Stimulated activated CD4-positive, alpha-beta T cell treated with anti-CD3 and anti-CD28 coated beads, Interleukin-2, amount 100 ng/mL, for 48 hours (primary cell): ENCODE results near the gene ANP32E.
"Not testable (repeated sequence)": the region's sequence is repeated elsewhere in the genome, so short reads cannot be mapped to it uniquely, and the experiment has no call there.

ENCODE experiments used
- DNase-seq, 2 donors: peaks; one replicate each; pipeline ENCODE4 v3.0.0-alpha.2; 2020

The ANP32E gene

GRCh38 chr1:150256554-150257341, 20.8 kb upstream of the ANP32E start:
- no peak for DNase-seq

- no peak for DNase-seq
Measured at GRCh38 chr1:150256198-150256553, 20.3 kb upstream of the ANP32E start.

GRCh38 chr1:150249936-150250335, 14.0 kb upstream of the ANP32E start:
- no peak for DNase-seq

- DNase-seq = no peak
Measured at GRCh38 chr1:150243003-150243402, 7.1 kb upstream of the ANP32E start.

- DNase-seq = no peak
Measured at GRCh38 chr1:150237746-150238145, 1.8 kb upstream of the ANP32E start.

- not testable (repeated sequence) for DNase-seq
Measured at GRCh38 chr1:150237176-150237575, 1.3 kb upstream of the ANP32E start.

GRCh38 chr1:150236614-150237100, 745 bp upstream of the ANP32E start:
- no peak for DNase-seq

- DNase-seq = peak; percentile 24 to 26
Measured at GRCh38 chr1:150235294-150235851, 539 bp downstream of the ANP32E start.

GRCh38 chr1:150234566-150235293, 1.2 kb downstream of the ANP32E start:
- DNase-seq = peak; percentile 81 to 85

- DNase-seq = no peak
Measured at GRCh38 chr1:150234309-150234565, 1.7 kb downstream of the ANP32E start.

- peak in 1 of 2 donors; percentile 37 for DNase-seq
Measured at GRCh38 chr1:150233359-150234308, 2.3 kb downstream of the ANP32E start.

- DNase-seq = not testable (repeated sequence)
Measured at GRCh38 chr1:150232921-150233320, 3.0 kb downstream of the ANP32E start.

- DNase-seq = not testable (repeated sequence)
Measured at GRCh38 chr1:150228246-150228645, 7.7 kb downstream of the ANP32E start.

GRCh38 chr1:150227228-150227627, 8.7 kb downstream of the ANP32E start:
- no peak for DNase-seq

GRCh38 chr1:150226486-150226885, 9.4 kb downstream of the ANP32E start:
- DNase-seq = no peak

- no peak for DNase-seq
Measured at GRCh38 chr1:150225546-150225945, 10.4 kb downstream of the ANP32E start.

- DNase-seq = no peak
Measured at GRCh38 chr1:150224983-150225382, 10.9 kb downstream of the ANP32E start.

GRCh38 chr1:150221552-150221951, 14.4 kb downstream of the ANP32E start:
- DNase-seq = no peak

- DNase-seq = not testable (repeated sequence)
Measured at GRCh38 chr1:150215855-150216254, 20.1 kb downstream of the ANP32E start.

- DNase-seq = not testable (repeated sequence)
Measured at GRCh38 chr1:150214099-150214756, 21.7 kb downstream of the ANP32E start.

- DNase-seq = peak; percentile 85 to 86
Measured at GRCh38 chr1:150213170-150214098, 22.5 kb downstream of the ANP32E start.
